ENCODE data around the gene ABCA4. TPM values are rescaled to one million over a fixed set of nuclear protein-coding genes. Genes with fewer than 3 reads are reported as not detected.

The ABCA4 gene
- total RNA-seq, 1 donor from 2014 or later, result 6.0 TPM

DNA sequence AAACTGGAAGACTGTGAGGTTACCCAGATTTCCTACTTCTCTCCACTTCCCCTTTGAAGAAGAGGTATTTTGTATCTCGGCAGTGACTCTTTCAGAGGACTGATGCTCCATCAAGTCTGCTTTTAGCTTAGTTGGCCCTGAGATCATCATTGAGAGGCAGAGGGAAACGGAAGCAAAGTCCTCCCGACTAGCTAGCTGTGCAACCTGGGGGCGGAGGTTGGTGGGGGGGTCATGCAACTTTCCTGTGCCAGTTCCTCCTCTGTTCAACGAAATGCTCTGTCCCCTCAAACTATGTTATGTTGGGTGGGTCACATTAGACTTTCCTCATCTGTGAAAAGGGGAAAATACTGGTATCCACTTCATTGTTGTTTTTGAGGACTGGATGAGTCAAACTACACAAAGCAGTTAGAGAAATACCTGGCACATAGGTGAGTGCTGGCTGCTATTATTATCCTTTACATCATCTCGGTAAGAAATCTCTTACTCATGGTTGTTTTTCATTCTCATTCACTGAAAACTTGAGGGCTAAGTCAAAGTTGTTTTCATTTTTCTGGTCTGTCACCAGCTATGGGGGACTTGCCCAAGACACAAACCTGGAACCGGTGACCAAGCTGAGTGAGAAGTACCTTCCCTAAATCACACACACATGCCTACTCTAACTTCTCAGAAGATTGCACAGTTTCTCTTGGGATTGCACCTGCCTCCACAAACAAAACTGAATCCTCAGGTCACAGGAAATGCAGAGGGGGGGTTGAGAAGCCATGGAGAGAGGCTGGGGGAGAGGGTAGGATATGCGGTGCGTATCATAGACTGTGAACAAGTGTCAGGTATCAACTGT lies 83.3 kb downstream of the ABCA4 start:
- H3K27me3 Mint-ChIP-seq (ENCODE audit: unreplicated experiment), result no peaks in the 10 kb centered on the region
- DNase-seq (ENCODE audit: extremely low spot score, unreplicated experiment), result no peak
- peaks cover 72% of the 10 kb centered on the region for H3K4me1 Mint-ChIP-seq (ENCODE audit: unreplicated experiment)
- no peaks in the 10 kb centered on the region for H3K36me3 Mint-ChIP-seq (ENCODE audit: unreplicated experiment)
- H3K4me3 Mint-ChIP-seq (ENCODE audit: unreplicated experiment), result no peak overlapping the region
- H3K27ac Mint-ChIP-seq (ENCODE audit: unreplicated experiment), result peak overlapping the region; percentile 96
- H3K9me3 Mint-ChIP-seq (ENCODE audit: unreplicated experiment), result no peaks in the 10 kb centered on the region
- TF ChIP-seq, protein P1, sequence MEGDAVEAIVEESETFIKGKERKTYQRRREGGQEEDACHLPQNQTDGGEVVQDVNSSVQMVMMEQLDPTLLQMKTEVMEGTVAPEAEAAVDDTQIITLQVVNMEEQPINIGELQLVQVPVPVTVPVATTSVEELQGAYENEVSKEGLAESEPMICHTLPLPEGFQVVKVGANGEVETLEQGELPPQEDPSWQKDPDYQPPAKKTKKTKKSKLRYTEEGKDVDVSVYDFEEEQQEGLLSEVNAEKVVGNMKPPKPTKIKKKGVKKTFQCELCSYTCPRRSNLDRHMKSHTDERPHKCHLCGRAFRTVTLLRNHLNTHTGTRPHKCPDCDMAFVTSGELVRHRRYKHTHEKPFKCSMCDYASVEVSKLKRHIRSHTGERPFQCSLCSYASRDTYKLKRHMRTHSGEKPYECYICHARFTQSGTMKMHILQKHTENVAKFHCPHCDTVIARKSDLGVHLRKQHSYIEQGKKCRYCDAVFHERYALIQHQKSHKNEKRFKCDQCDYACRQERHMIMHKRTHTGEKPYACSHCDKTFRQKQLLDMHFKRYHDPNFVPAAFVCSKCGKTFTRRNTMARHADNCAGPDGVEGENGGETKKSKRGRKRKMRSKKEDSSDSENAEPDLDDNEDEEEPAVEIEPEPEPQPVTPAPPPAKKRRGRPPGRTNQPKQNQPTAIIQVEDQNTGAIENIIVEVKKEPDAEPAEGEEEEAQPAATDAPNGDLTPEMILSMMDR (IDR thresholded peaks at IDR 0.05), result no peak

DNA sequence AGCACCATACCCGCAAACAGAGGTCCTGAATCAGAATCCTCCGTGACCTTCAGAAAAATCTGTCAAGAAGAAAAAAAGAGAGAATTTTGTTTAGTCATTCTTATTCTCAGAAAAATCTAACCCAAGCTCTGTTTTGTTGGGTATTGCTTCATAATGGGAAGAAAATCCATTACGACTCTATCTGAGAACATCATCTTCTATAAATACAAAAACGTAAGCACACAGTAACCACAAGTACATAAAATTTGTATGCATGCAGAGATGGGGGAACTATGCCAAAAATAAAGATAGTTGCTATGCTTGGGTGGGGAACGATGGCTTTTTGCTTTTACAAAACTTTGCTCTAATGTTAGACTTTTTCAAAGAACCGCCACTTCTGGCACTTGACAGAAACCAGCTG lies 84.2 kb downstream of the ABCA4 start:
- no peak for DNase-seq (ENCODE audit: extremely low spot score, unreplicated experiment)
- peak overlapping the region; percentile 14 for H3K4me3 Mint-ChIP-seq (ENCODE audit: unreplicated experiment)
- no peaks in the 10 kb centered on the region for H3K36me3 Mint-ChIP-seq (ENCODE audit: unreplicated experiment)
- H3K27ac Mint-ChIP-seq (ENCODE audit: unreplicated experiment), result peak overlapping the region; percentile 96
- H3K4me1 Mint-ChIP-seq (ENCODE audit: unreplicated experiment), result peaks cover 72% of the 10 kb centered on the region
- TF ChIP-seq, protein P1 (IDR thresholded peaks at IDR 0.05), result no peak
- H3K27me3 Mint-ChIP-seq (ENCODE audit: unreplicated experiment), result no peaks in the 10 kb centered on the region
- H3K9me3 Mint-ChIP-seq (ENCODE audit: unreplicated experiment), result no peaks in the 10 kb centered on the region

GRCh38 chr1:94033849-94034248 lies 87.1 kb downstream of the ABCA4 start:
- no peak for DNase-seq (ENCODE audit: extremely low spot score, unreplicated experiment)
- Mint-ChIP-seq H3K4me3 (ENCODE audit: unreplicated experiment) (no peak overlapping the region), H3K27ac (ENCODE audit: unreplicated experiment) (no peak overlapping the region), H3K36me3 (ENCODE audit: unreplicated experiment) (no peaks in the 10 kb centered on the region), H3K27me3 (ENCODE audit: unreplicated experiment) (no peaks in the 10 kb centered on the region), H3K4me1 (ENCODE audit: unreplicated experiment) (peaks cover 61% of the 10 kb centered on the region), H3K9me3 (ENCODE audit: unreplicated experiment) (no peaks in the 10 kb centered on the region)
- TF ChIP-seq, protein P1 (IDR thresholded peaks at IDR 0.05), result no peak

- Mint-ChIP-seq H3K9me3 (ENCODE audit: unreplicated experiment) (no peaks in the 10 kb centered on the region), H3K36me3 (ENCODE audit: unreplicated experiment) (no peaks in the 10 kb centered on the region), H3K4me1 (ENCODE audit: unreplicated experiment) (peaks cover 48% of the 10 kb centered on the region), H3K27ac (ENCODE audit: unreplicated experiment) (peak overlapping the region; percentile 29), H3K4me3 (ENCODE audit: unreplicated experiment) (no peak overlapping the region), H3K27me3 (ENCODE audit: unreplicated experiment) (no peaks in the 10 kb centered on the region)
- TF ChIP-seq, protein P1 (IDR thresholded peaks at IDR 0.05), result no peak
- DNase-seq (ENCODE audit: extremely low spot score, unreplicated experiment), result no peak
These were observed 88.3 kb downstream of the ABCA4 start for GRCh38 chr1:94032637-94033036.

DNA sequence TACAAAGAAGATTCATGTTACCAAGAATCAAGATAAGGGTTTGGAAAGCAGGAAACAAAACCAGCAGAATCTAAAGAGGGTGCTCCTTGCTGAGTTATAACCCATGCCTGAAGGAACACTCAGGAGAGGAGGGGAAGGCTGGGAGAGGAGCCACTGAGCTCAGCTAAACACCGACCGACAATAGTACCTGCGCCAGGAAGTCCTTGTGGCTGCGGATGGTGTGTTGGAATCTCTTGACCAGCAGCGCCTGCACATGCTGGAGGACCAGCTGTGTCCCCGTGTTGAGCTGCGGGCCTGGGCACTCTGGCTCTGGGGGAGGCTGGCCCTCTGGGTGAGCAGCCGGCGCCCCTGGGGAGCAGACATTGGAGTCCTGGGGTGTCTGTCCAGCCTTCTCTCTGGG lies 89.4 kb downstream of the ABCA4 start:
- H3K9me3 Mint-ChIP-seq (ENCODE audit: unreplicated experiment), result no peaks in the 10 kb centered on the region
- TF ChIP-seq, protein P1 (IDR thresholded peaks at IDR 0.05), result no peak
- H3K27me3 Mint-ChIP-seq (ENCODE audit: unreplicated experiment), result no peaks in the 10 kb centered on the region
- H3K4me3 Mint-ChIP-seq (ENCODE audit: unreplicated experiment), result no peak overlapping the region
- peaks cover 38% of the 10 kb centered on the region for H3K4me1 Mint-ChIP-seq (ENCODE audit: unreplicated experiment)
- H3K36me3 Mint-ChIP-seq (ENCODE audit: unreplicated experiment), result no peaks in the 10 kb centered on the region
- H3K27ac Mint-ChIP-seq (ENCODE audit: unreplicated experiment), result no peak overlapping the region
- no peak for DNase-seq (ENCODE audit: extremely low spot score, unreplicated experiment)

Data from osteocyte (in vitro differentiated cells).